H1 (cell line): ENCODE results near the gene PAK1IP1. TPM values are rescaled to one million over a fixed set of nuclear protein-coding genes. Genes with fewer than 3 reads are reported as not detected.

ENCODE experiments used
- CTCF ChIA-PET: fragments of 300-600 bp; sonication (Branson Sonifier 250); formaldehyde crosslinking; loops from one replicate; lab custom pipeline; 2021; ENCODE audit not compliant: partially characterized antibody; lab: Charles Lee
- POLR2A ChIA-PET: fragments of 300-600 bp; sonication (Branson Sonifier 250); formaldehyde crosslinking; loops from one replicate; lab custom pipeline; 2021; ENCODE audit warnings: inconsistent platforms; ENCODE audit not compliant: partially characterized antibody; lab: Charles Lee
- DNase-seq, 2 experiments: peaks; one replicate each; pipeline versions ENCODE4 v3.0.0 to v3.0.0-alpha.2; 2010 to 2022; ENCODE audit warnings: low spot score in 2 of 2, low read depth in 1 of 2, mixed read lengths in 1 of 2
- FAIRE-seq: peaks from 2 replicates; lab custom pipeline; 2011; peaks lifted over from hg19 to GRCh38; lab: Jason Lieb, UNC
- H2AFZ ChIP-seq: 2 replicates; pipeline ENCODE4 v1.8.1; 2012; ENCODE audit warnings: low read length, inconsistent platforms
- H2AK5ac ChIP-seq: 2 replicates; pipeline ENCODE4 v1.6.1; 2013; ENCODE audit warnings: low read depth, low read length
- H2BK120ac ChIP-seq: replicated peaks from 2 replicates; pipeline ENCODE3; 2013; ENCODE audit warnings: low read depth, low read length, inconsistent platforms
- H2BK12ac ChIP-seq: 2 replicates; pipeline ENCODE4 v1.6.1; 2013; ENCODE audit warnings: low read depth, low read length
- H2BK15ac ChIP-seq: 2 replicates; pipeline ENCODE4 v1.6.1; 2013; ENCODE audit warnings: low read length
- H2BK20ac ChIP-seq: 2 replicates; pipeline ENCODE4 v1.6.1; 2013; ENCODE audit warnings: low read length
- H2BK5ac ChIP-seq: 2 replicates; pipeline ENCODE4 v1.6.1; 2013; ENCODE audit warnings: low read depth, low read length
- H3K14ac ChIP-seq: 2 replicates; pipeline ENCODE4 v1.6.1; 2013; ENCODE audit warnings: inconsistent platforms; ENCODE audit not compliant: insufficient read length
- H3K18ac ChIP-seq: 2 replicates; pipeline ENCODE4 v1.6.1; 2013; ENCODE audit warnings: low read length; ENCODE audit errors: extremely low read depth
- H3K23ac ChIP-seq: 2 replicates; pipeline ENCODE4 v1.6.1; 2013; ENCODE audit warnings: inconsistent platforms; ENCODE audit not compliant: insufficient read length
- H3K23me2 ChIP-seq: 2 replicates; pipeline ENCODE4 v1.6.1; 2013; ENCODE audit warnings: low read depth, low read length
- H3K27ac ChIP-seq: 2 replicates; pipeline ENCODE4 v1.6.1; 2011; ENCODE audit warnings: low read depth, low read length, inconsistent platforms
- H3K27me3 ChIP-seq, 4 experiments: replicated peaks in 1 of 4; 1 replicate in 1 of 4; 2 replicates in 3 of 4; pipeline versions ENCODE4 v1.6.1 to v1.8.1; 2011 to 2013; ENCODE audit warnings: low read length in 3 of 4, mild to moderate bottlenecking in 3 of 4, inconsistent platforms in 2 of 4, mixed read lengths in 2 of 4, moderate library complexity in 1 of 4; ENCODE audit not compliant: control insufficient read depth in 3 of 4, insufficient read depth in 3 of 4; ENCODE audit errors: extremely low read depth in 1 of 4
- H3K36me3 ChIP-seq, 4 experiments: 2 replicates each; pipeline versions ENCODE4 v1.6.1 to v1.8.1; 2011 to 2013; ENCODE audit warnings: mild to moderate bottlenecking in 4 of 4, low read length in 3 of 4, moderate library complexity in 2 of 4, control low read depth in 1 of 4, inconsistent platforms in 1 of 4; ENCODE audit not compliant: insufficient read depth in 4 of 4, control insufficient read depth in 2 of 4
- H3K4ac ChIP-seq: replicated peaks from 2 replicates; pipeline ENCODE3; 2013; ENCODE audit warnings: low read length, low read depth, mixed read lengths, inconsistent platforms; ENCODE audit not compliant: insufficient read length
- H3K4me1 ChIP-seq, 4 experiments: replicated peaks in 1 of 4; 1 replicate in 1 of 4; 2 replicates in 3 of 4; pipeline versions ENCODE4 v1.6.1 to v1.8.1; 2011 to 2013; ENCODE audit warnings: low read length in 3 of 4, inconsistent platforms in 2 of 4, mixed read lengths in 1 of 4; ENCODE audit not compliant: insufficient read depth in 4 of 4, control insufficient read depth in 3 of 4
- H3K4me2 ChIP-seq, 2 experiments: 2 replicates each; pipeline versions ENCODE4 v1.6.1 to v1.8.1; 2011 to 2013; ENCODE audit warnings: low read depth in 2 of 2, low read length in 2 of 2, control low read depth in 1 of 2, inconsistent platforms in 1 of 2, mild to moderate bottlenecking in 1 of 2; ENCODE audit not compliant: insufficient read depth in 1 of 2
- H3K4me3 ChIP-seq, 4 experiments: fragments of 200-600, 300-600 bp in 1 of 4; sonication (generic), shearing (Covaris generic), sonication (Bioruptor Twin) in 1 of 4; 2 replicates each; pipeline versions ENCODE4 v1.5.1 to v1.8.1; 2011 to 2016; ENCODE audit warnings: low read length in 4 of 4, low read depth in 3 of 4, control low read depth in 2 of 4, inconsistent platforms in 2 of 4, mild to moderate bottlenecking in 2 of 4, mixed read lengths in 1 of 4, moderate library complexity in 1 of 4; ENCODE audit not compliant: insufficient read depth in 2 of 4; ENCODE audit errors: extremely low read depth in 1 of 4
- H3K56ac ChIP-seq: replicated peaks from 2 replicates; pipeline ENCODE3; 2013; ENCODE audit warnings: low read depth, mild to moderate bottlenecking, mixed read lengths, low read length, inconsistent platforms; ENCODE audit not compliant: insufficient read length
- H3K79me1 ChIP-seq: 2 replicates; pipeline ENCODE4 v1.6.1; 2013; ENCODE audit warnings: low read depth, low read length, control low read depth
- H3K79me2 ChIP-seq, 2 experiments: 2 replicates each; pipeline versions ENCODE4 v1.6.1 to v1.8.1; 2012 to 2013; ENCODE audit warnings: low read length in 2 of 2, mild to moderate bottlenecking in 2 of 2, inconsistent platforms in 1 of 2; ENCODE audit not compliant: insufficient read depth in 2 of 2, control insufficient read depth in 1 of 2
- H3K9ac ChIP-seq, 4 experiments: replicated peaks in 1 of 4; 1 replicate in 1 of 4; 2 replicates in 3 of 4; pipeline versions ENCODE4 v1.6.1 to v1.8.1; 2011 to 2013; ENCODE audit warnings: low read depth in 3 of 4, low read length in 3 of 4, control low read depth in 2 of 4, mild to moderate bottlenecking in 2 of 4, moderate library complexity in 2 of 4, inconsistent platforms in 1 of 4; ENCODE audit errors: extremely low read depth in 1 of 4
- H3K9me3 ChIP-seq, 2 experiments: 2 replicates each; pipeline versions ENCODE4 v1.6.1 to v1.8.1; 2012 to 2013; ENCODE audit warnings: mild to moderate bottlenecking in 2 of 2, moderate library complexity in 2 of 2, control low read depth in 1 of 2, inconsistent platforms in 1 of 2, low read depth in 1 of 2, low read length in 1 of 2, mixed read lengths in 1 of 2; ENCODE audit not compliant: insufficient read depth in 2 of 2
- H4K20me1 ChIP-seq, 2 experiments: replicated peaks in 1 of 2; 2 replicates each; pipeline versions ENCODE3 to v1.8.1; 2011 to 2013; ENCODE audit warnings: inconsistent platforms in 2 of 2, low read length in 2 of 2, mild to moderate bottlenecking in 1 of 2; ENCODE audit not compliant: insufficient read depth in 2 of 2, control insufficient read depth in 1 of 2
- H4K5ac ChIP-seq: 2 replicates; pipeline ENCODE4 v1.6.1; 2013; ENCODE audit warnings: low read length, low read depth, mixed read lengths, inconsistent platforms; ENCODE audit not compliant: insufficient read length
- H4K8ac ChIP-seq: 2 replicates; pipeline ENCODE4 v1.8.0; 2013; ENCODE audit warnings: mild to moderate bottlenecking, moderate library complexity, low read length, inconsistent platforms; ENCODE audit not compliant: insufficient read depth; ENCODE audit errors: extremely low read depth
- H4K91ac ChIP-seq: replicated peaks from 2 replicates; pipeline ENCODE3; 2013; ENCODE audit warnings: low read length, mixed read lengths, inconsistent platforms; ENCODE audit not compliant: insufficient read length
- ATF3 ChIP-seq: IDR thresholded peaks from 2 replicates; pipeline ENCODE4 v1.6.1; 2011; ENCODE audit warnings: low read depth, mild to moderate bottlenecking, low read length; ENCODE audit not compliant: insufficient read depth
- CHD2 ChIP-seq: IDR thresholded peaks from 2 replicates; pipeline ENCODE4 v1.6.1; 2012; ENCODE audit warnings: low read length, improper control_type of control experiment
- EGR1 ChIP-seq: IDR thresholded peaks from 2 replicates; pipeline ENCODE4 v1.6.1; 2011; ENCODE audit warnings: low read depth, low read length, borderline replicate concordance
- EZH2 ChIP-seq: fragments of 200-600 bp; sonication (generic); IDR thresholded peaks from 2 replicates; pipeline ENCODE4 v1.7.1; 2012; ENCODE audit warnings: low read depth, mild to moderate bottlenecking, moderate library complexity, low read length, inconsistent platforms; ENCODE audit not compliant: severe bottlenecking
- KDM1A ChIP-seq: fragments of 200-600, 300-600 bp; sonication (generic); IDR thresholded peaks from 2 replicates; pipeline ENCODE4 v1.7.1; 2016; ENCODE audit warnings: mild to moderate bottlenecking, low read length, borderline replicate concordance
- KDM4A ChIP-seq: IDR thresholded peaks from one replicate; pipeline ENCODE4 v1.7.1; 2012; ENCODE audit warnings: low read depth, mild to moderate bottlenecking, moderate library complexity, low read length, inconsistent platforms; ENCODE audit not compliant: severe bottlenecking
- MAX ChIP-seq: IDR thresholded peaks from 2 replicates; pipeline ENCODE4 v1.6.1; 2012; ENCODE audit warnings: inconsistent platforms
- NRF1 ChIP-seq: IDR thresholded peaks from 2 replicates; pipeline ENCODE4 v1.6.1; 2011; ENCODE audit warnings: mild to moderate bottlenecking, low read depth, low read length, improper control_type of control experiment
- RFX5 ChIP-seq: IDR thresholded peaks from 2 replicates; pipeline ENCODE4 v1.6.1; 2011; ENCODE audit warnings: low read depth, low read length, improper control_type of control experiment, borderline replicate concordance
- SUZ12 ChIP-seq: fragments of 200-600 bp; sonication (generic); IDR thresholded peaks from 2 replicates; pipeline ENCODE4 v1.6.1; 2012; ENCODE audit warnings: mild to moderate bottlenecking, inconsistent platforms, low read length, moderate library complexity, mixed read lengths
- TAF1 ChIP-seq: IDR thresholded peaks from 2 replicates; pipeline ENCODE4 v1.6.1; 2011; ENCODE audit warnings: mild to moderate bottlenecking, low read depth, low read length
- WGBS, 2 experiments: shearing (Covaris generic) in 1 of 2; methylation state at CpG; one replicate each; pipeline versions ENCODE4 v1.1.6 to v1.1.7; 2013 to 2015; ENCODE audit warnings: low lambda C conversion rate in 2 of 2, mixed read lengths in 2 of 2, inconsistent platforms in 1 of 2, low coverage in 1 of 2, missing lambda C conversion rate in 1 of 2; ENCODE audit not compliant: insufficient replicate concordance in 2 of 2, insufficient coverage in 1 of 2, insufficient read length in 1 of 2; ENCODE audit errors: extremely low coverage in 1 of 2, missing lambda C conversion rate in 1 of 2; 5-methylcytosine and 5-hydroxymethylcytosine counted together
- polyA plus RNA-seq, 7 experiments: library from polyadenylated mRNA; depleted of rRNA in 3 of 7; stranded (reverse) in 5 of 7; unstranded in 2 of 7; fragments of >200 nt in 5 of 7; fragments of 200-250 nt in 2 of 7; gene quantifications; 1 replicate in 5 of 7; 2 replicates in 1 of 7; 4 replicates in 1 of 7; pipeline versions ENCODE4 v1.2.1 to v1.2.3, GENCODE V29; 2011 to 2013; ENCODE audit warnings: missing spikeins in 2 of 7, mixed read lengths in 2 of 7
- total RNA-seq: library from RNA; stranded (reverse); fragmentation: NEBNext Ultra II Directional; extraction: Animal tissue kit (Norgen Biotek cat#: 25700); gene quantifications from 2 replicates; pipeline ENCODE4 v1.2.1, GENCODE V29; 2021

Gene PAK1IP1
- total and polyA plus RNA-seq, 2 of the 8 experiments (the other 6 are each of a cell fraction or from before 2014, with no cell fraction given): 19.7 to 43.6 TPM

- Histone ChIP-seq H2BK20ac (no peak overlapping the region), H3K4ac (no peak overlapping the region), H4K5ac (no peak overlapping the region), H3K79me1 (no peaks in the 10 kb centered on the region), H3K36me3 (peaks cover 0 to 3% (median 0%) of the 10 kb centered on the region in 4 experiments; a peak in 1 of 8 replicates), H3K23me2 (peaks cover 4% of the 10 kb centered on the region; the same call in 1 of the 2 replicates), H3K27me3 (no peaks in the 10 kb centered on the region; a peak in 1 of 7 replicates), H3K9ac (no peak overlapping the region), H3K14ac (no peak overlapping the region), H3K79me2 (peaks cover 4 to 9% of the 10 kb centered on the region in 2 experiments), H2BK5ac (no peak overlapping the region), H3K9me3 (no peaks in the 10 kb centered on the region), H3K23ac (no peak overlapping the region), H3K18ac (no peak overlapping the region), H2AK5ac (no peak overlapping the region), H2AFZ (no peak overlapping the region), H3K27ac (no peak overlapping the region), H4K8ac (no peak overlapping the region), H2BK120ac (no peak overlapping the region), H3K4me2 (no peak overlapping the region), H4K91ac (no peak overlapping the region), H2BK15ac (no peak overlapping the region), H4K20me1 (no peaks in the 10 kb centered on the region), H3K4me3 (no peak overlapping the region), H3K4me1 (no peaks in the 10 kb centered on the region; a peak in 1 of 7 replicates), H3K56ac (no peak overlapping the region), H2BK12ac (no peak overlapping the region)
- POLR2A ChIA-PET: interaction anchor here (1.2 to 2.9 kb wide), 3 partner anchors 10 to 21 kb away, joined by 3 to 15 read pairs (median 5); partner anchors contain the start of gene TMEM14C
- TF ChIP-seq TAF1 (no peak), EZH2 (no peak), KDM1A (no peak), KDM4A (no peak), EGR1 (no peak), SUZ12 (no peak), ATF3 (no peak), MAX (no peak), RFX5 (no peak), CHD2 (no peak), NRF1 (no peak)
- DNase-seq (no peak), FAIRE-seq (no peak)
- CTCF ChIA-PET: interaction anchor here (1.4 kb wide), 1 partner anchor 19 kb away, joined by 3 read pairs; no protein-coding TSS in a partner anchor
- 89% methylated on average over 6 of the region's 6 CpGs; no CpG with 5 or more reads in 1 of the 2 experiments for WGBS, 2 experiments
These were observed 48.7 kb downstream of the PAK1IP1 start for GRCh38 chr6:10743515-10743914.
